ENCODE measurements around the gene ORC2. TPM values are rescaled to one million over a fixed set of nuclear protein-coding genes. Genes with fewer than 3 reads are reported as not detected.

Gene ORC2
- total RNA-seq, 2 experiments from 2014 or later: 49.2 to 52.6 TPM

GRCh38 chr2:200871151-200871550, 92.3 kb downstream of the ORC2 start:
- Mint-ChIP-seq H3K4me3 (no peak overlapping the region), H3K27ac (no peak overlapping the region), H3K9me3 (no peaks in the 10 kb centered on the region), H3K36me3 (ENCODE audit: low read depth) (peaks cover 55% of the 10 kb centered on the region), H3K4me1 (peaks cover 28% of the 10 kb centered on the region), H3K27me3 (no peaks in the 10 kb centered on the region)
- ChIA-PET POLR2A (no interaction called here), CTCF (interaction anchor here (1.3 to 2.1 kb wide), 2 partner anchors 12 to 18 kb away, joined by 3 to 6 read pairs; partner anchors contain the start of genes NIF3L1 and PPIL3)
- no peak for DNase-seq

- peak overlapping the region; percentile 47 for H3K27ac Mint-ChIP-seq
- ChIA-PET CTCF (interaction anchor here (0.7 to 1.7 kb wide), 4 partner anchors 9 to 363 kb away, joined by 3 to 5 read pairs (median 4); partner anchors contain the start of genes NIF3L1 and PPIL3), POLR2A (interaction anchor here (0.6 kb wide), 1 partner anchor 20 kb away, joined by 3 read pairs; the partner anchor contains the start of genes NIF3L1 and PPIL3)
- peaks cover 40% of the 10 kb centered on the region for H3K36me3 Mint-ChIP-seq (ENCODE audit: low read depth)
- no peak for DNase-seq
- H3K4me1 Mint-ChIP-seq: peaks cover 34% of the 10 kb centered on the region
- no peaks in the 10 kb centered on the region for H3K9me3 Mint-ChIP-seq
- no peaks in the 10 kb centered on the region for H3K27me3 Mint-ChIP-seq
- H3K4me3 Mint-ChIP-seq: no peak overlapping the region
These were observed 94.4 kb downstream of the ORC2 start for GRCh38 chr2:200869014-200869413.

- POLR2A ChIA-PET: interaction anchor here (0.8 to 1.8 kb wide), 3 partner anchors 23 to 91 kb away, joined by 3 to 9 read pairs (median 4); partner anchors contain the start of genes NIF3L1 and PPIL3
- Mint-ChIP-seq H3K4me1 (peaks cover 46% of the 10 kb centered on the region), H3K36me3 (ENCODE audit: low read depth) (peaks cover 58% of the 10 kb centered on the region), H3K27ac (peak within 1 kb of the TSS; percentile 100), H3K9me3 (no peaks in the 10 kb centered on the region), H3K4me3 (peak within 1 kb of the TSS; percentile 90), H3K27me3 (no peaks in the 10 kb centered on the region)
- DNase-seq: peak; percentile 98
- CTCF ChIA-PET: interaction anchor here (0.9 to 2.6 kb wide), 14 partner anchors 9 to 587 kb away, joined by 3 to 11 read pairs (median 4); partner anchors contain the start of genes NIF3L1, PPIL3, STRADB and TRAK2
These were observed 99.1 kb downstream of the ORC2 start, which contains the start of gene CLK1 for GRCh38 chr2:200864176-200865034. Gene CLK1 (minus strand): TSS chr2:200864658. CDS start chr2:200861862, 2,796 bp downstream.

DNA sequence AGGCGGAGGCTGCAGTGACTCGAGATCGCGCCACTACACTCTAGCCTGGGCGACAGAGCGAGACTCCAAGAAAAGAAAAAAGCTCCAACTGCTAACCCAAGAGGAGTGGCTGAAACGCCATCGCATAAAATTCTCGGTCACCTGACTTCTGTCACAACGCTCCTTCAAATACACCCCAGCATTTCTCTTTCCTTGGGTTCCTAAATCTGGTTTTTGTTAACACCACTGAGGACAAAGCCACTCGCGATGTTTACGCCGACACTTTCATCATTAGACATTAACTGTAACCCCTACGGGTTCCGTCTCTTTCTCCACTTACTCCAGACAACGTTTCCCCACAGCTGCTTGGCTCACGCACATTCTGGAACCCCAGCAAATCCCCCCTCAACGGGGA, 99.7 kb downstream of the ORC2 start:
- H3K27ac Mint-ChIP-seq: peak overlapping the region; percentile 100
- H3K9me3 Mint-ChIP-seq: no peaks in the 10 kb centered on the region
- H3K4me1 Mint-ChIP-seq: peaks cover 44% of the 10 kb centered on the region
- peak; percentile 46 for DNase-seq
- H3K36me3 Mint-ChIP-seq (ENCODE audit: low read depth): peaks cover 58% of the 10 kb centered on the region
- POLR2A ChIA-PET: interaction anchor here (0.8 to 1.8 kb wide), 3 partner anchors 24 to 92 kb away, joined by 3 to 9 read pairs (median 4); partner anchors contain the start of genes NIF3L1 and PPIL3
- no peaks in the 10 kb centered on the region for H3K27me3 Mint-ChIP-seq
- H3K4me3 Mint-ChIP-seq: peak overlapping the region; percentile 90
- CTCF ChIA-PET: interaction anchor here (1.0 to 2.6 kb wide), 10 partner anchors 10 to 588 kb away, joined by 3 to 11 read pairs (median 4); partner anchors contain the start of genes STRADB and TRAK2

- peaks cover 51% of the 10 kb centered on the region for H3K4me1 Mint-ChIP-seq
These were observed 100.9 kb downstream of the ORC2 start for GRCh38 chr2:200862532-200863000.

GRCh38 chr2:200861617-200862155, 101.8 kb downstream of the ORC2 start:
- Mint-ChIP-seq H3K4me3 (peak overlapping the region; percentile 90), H3K36me3 (ENCODE audit: low read depth) (peaks cover 70% of the 10 kb centered on the region), H3K4me1 (peaks cover 49% of the 10 kb centered on the region), H3K27ac (peak overlapping the region; percentile 100), H3K9me3 (no peaks in the 10 kb centered on the region), H3K27me3 (no peaks in the 10 kb centered on the region)
- ChIA-PET CTCF (interaction anchor here (0.7 to 1.1 kb wide), 4 partner anchors 31 to 370 kb away, joined by 3 to 5 read pairs (median 4); no protein-coding TSS in a partner anchor), POLR2A (interaction anchor here (0.7 kb wide), 1 partner anchor 70 kb away, joined by 6 read pairs; no protein-coding TSS in a partner anchor)
- DNase-seq: no peak

More at GRCh38 chr2:200862532-200863000, 100.9 kb downstream of the ORC2 start:
- no peaks in the 10 kb centered on the region for H3K27me3 Mint-ChIP-seq
- H3K4me3 Mint-ChIP-seq: peak overlapping the region; percentile 90
- H3K9me3 Mint-ChIP-seq: no peaks in the 10 kb centered on the region
- peak overlapping the region; percentile 100 for H3K27ac Mint-ChIP-seq
- H3K36me3 Mint-ChIP-seq (ENCODE audit: low read depth): peaks cover 65% of the 10 kb centered on the region
- DNase-seq: peak; percentile 75
- ChIA-PET POLR2A (interaction anchor here (0.7 kb wide), 1 partner anchor 71 kb away, joined by 6 read pairs; no protein-coding TSS in a partner anchor), CTCF (no interaction called here)

DNA sequence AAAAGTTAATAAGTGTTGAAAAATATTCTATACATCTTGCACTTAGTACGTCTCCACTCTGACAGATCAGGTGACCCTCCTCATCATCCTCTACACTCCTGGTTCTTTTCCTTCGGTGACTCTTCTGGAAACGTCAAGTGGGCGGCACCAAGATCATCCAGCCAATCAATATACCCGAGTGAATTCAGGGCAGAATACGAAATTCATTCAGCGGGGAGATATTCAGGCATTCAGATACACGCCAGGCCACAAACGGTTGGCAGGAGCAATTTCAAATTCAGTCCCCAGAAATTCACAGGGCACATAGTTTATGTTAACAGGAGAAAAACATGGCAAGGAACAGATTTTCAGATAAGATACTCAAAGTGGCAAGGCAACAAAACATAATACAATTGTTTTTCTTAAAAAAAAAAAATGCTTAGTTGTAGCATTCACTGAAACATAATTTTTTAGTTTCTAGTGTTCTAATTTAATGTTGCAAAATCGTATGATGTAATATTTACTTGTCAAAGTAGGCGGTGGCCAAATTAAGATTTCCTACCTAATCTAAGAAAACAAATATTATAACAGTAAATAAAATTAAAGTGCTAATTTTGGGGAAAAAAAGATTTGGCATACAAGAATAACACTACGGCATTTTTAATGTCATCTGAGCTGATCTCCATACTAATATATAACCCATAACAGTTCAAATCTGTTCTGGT, 103.2 kb downstream of the ORC2 start:
- CTCF ChIA-PET: interaction anchor here (1.0 to 2.0 kb wide), 4 partner anchors 15 to 41 kb away, joined by 3 to 5 read pairs (median 4); no protein-coding TSS in a partner anchor

More for the DNA sequence above, 103.2 kb downstream of the ORC2 start:
- Mint-ChIP-seq H3K27ac (peak overlapping the region; percentile 81), H3K9me3 (no peaks in the 10 kb centered on the region), H3K4me1 (peaks cover 52% of the 10 kb centered on the region), H3K27me3 (no peaks in the 10 kb centered on the region), H3K4me3 (peak overlapping the region; percentile 90), H3K36me3 (ENCODE audit: low read depth) (peaks cover 78% of the 10 kb centered on the region)
- peak; percentile 29 for DNase-seq
- POLR2A ChIA-PET: no interaction called here

Other genes starting within 250 kb of the ORC2 start
- 100 to 1,000 TPM; 201 to 214 TPM for gene BZW1, start 151.8 kb downstream of the ORC2 start, total RNA-seq
- gene CLK1, start 99.0 kb downstream of the ORC2 start, total RNA-seq: 100 to 1,000 TPM; 120 to 142 TPM
- gene PPIL3, start 74.6 kb downstream of the ORC2 start, total RNA-seq: 10 to 100 TPM; 42.6 to 47.7 TPM
- 10 to 100 TPM; 32.5 to 37.1 TPM for gene NIF3L1, start 74.3 kb downstream of the ORC2 start, total RNA-seq
- 10 to 100 TPM; 31.4 to 32.0 TPM for gene HYCC2, start 108.0 kb upstream of the ORC2 start, total RNA-seq
- 100 to 1,000 TPM; 134 to 147 TPM for gene NDUFB3, start 108.3 kb upstream of the ORC2 start, total RNA-seq
- gene CFLAR, start 152.5 kb upstream of the ORC2 start, total RNA-seq: 100 to 1,000 TPM in 1 of 2 experiments, 10 to 100 TPM in 1; 98.4 to 106 TPM
- gene CASP10, start 219.5 kb upstream of the ORC2 start, total RNA-seq: 10 to 100 TPM; 45.0 to 49.6 TPM